Brain microvascular endothelial cell (primary cell): Measurements from ENCODE around the gene EXOC3L2.

ENCODE experiments used
- DNase-seq: peaks from one replicate; pipeline ENCODE4 v3.0.0-alpha.2; 2020
- H3K27ac ChIP-seq: fragments of 250-450 bp; sonication (Bioruptor Pico); 2 replicates; pipeline ENCODE4 v1.5.1; 2020; ENCODE audit warnings: mild to moderate bottlenecking, moderate library complexity
- H3K27me3 ChIP-seq: fragments of 250-450 bp; sonication (Bioruptor Pico); replicated peaks from 2 replicates; pipeline ENCODE4 v1.5.1; 2020; ENCODE audit warnings: mild to moderate bottlenecking
- H3K36me3 ChIP-seq: fragments of 250-450 bp; sonication (Bioruptor Pico); replicated peaks from 2 replicates; pipeline ENCODE4 v1.5.1; 2020; ENCODE audit warnings: mild to moderate bottlenecking
- H3K4me3 ChIP-seq: 2 replicates; pipeline ENCODE4 v1.5.1; 2011; ENCODE audit warnings: low read depth, mild to moderate bottlenecking, control low read depth, low read length, moderate library complexity
- CTCF ChIP-seq: IDR thresholded peaks from 2 replicates; pipeline ENCODE4 v1.5.1; 2011; ENCODE audit warnings: low read depth, mild to moderate bottlenecking, moderate library complexity, low read length, control low read depth, inconsistent platforms; ENCODE audit errors: missing control alignments
- in situ Hi-C: cut with HindIII; loops from 2 replicates; pipeline ENCODE4 v1.10.0; 2017; ENCODE audit warnings: low sequenced_read_pairs, low pct_ligation_motif_present

Gene EXOC3L2

GRCh38 chr19:45217193-45217956 lies 27.8 kb downstream of the EXOC3L2 start:
- in situ Hi-C loops, result no loop called here
- H3K27me3 ChIP-seq, result peaks cover 23% of the 10 kb centered on the region

GRCh38 chr19:45216667-45217066 lies 28.5 kb downstream of the EXOC3L2 start:
- H3K27me3 ChIP-seq, result peaks cover 23% of the 10 kb centered on the region
- no peak for DNase-seq
- H3K4me3 ChIP-seq, result no peak overlapping the region
- no peaks in the 10 kb centered on the region for H3K36me3 ChIP-seq
- in situ Hi-C loops, result no loop called here
- no peak overlapping the region for H3K27ac ChIP-seq
- no peak for TF ChIP-seq CTCF

More at GRCh38 chr19:45217193-45217956, 27.8 kb downstream of the EXOC3L2 start:
- Histone ChIP-seq H3K36me3 (no peaks in the 10 kb centered on the region), H3K4me3 (no peak overlapping the region), H3K27ac (no peak overlapping the region)
- TF ChIP-seq CTCF, result no peak
- no peak for DNase-seq

GRCh38 chr19:45215391-45216191 lies 29.6 kb downstream of the EXOC3L2 start:
- in situ Hi-C loops, result no loop called here
- H3K27me3 ChIP-seq, result peaks cover 23% of the 10 kb centered on the region
- H3K36me3 ChIP-seq, result no peaks in the 10 kb centered on the region
- no peak overlapping the region for H3K4me3 ChIP-seq
- no peak overlapping the region for H3K27ac ChIP-seq
- TF ChIP-seq CTCF, result no peak
- no peak for DNase-seq

GRCh38 chr19:45213031-45213430 lies 32.2 kb downstream of the EXOC3L2 start:
- Histone ChIP-seq H3K36me3 (no peaks in the 10 kb centered on the region), H3K27me3 (peaks cover 21% of the 10 kb centered on the region), H3K4me3 (no peak overlapping the region), H3K27ac (no peak overlapping the region)
- DNase-seq, result no peak
- in situ Hi-C loops, result no loop called here
- no peak for TF ChIP-seq CTCF

- in situ Hi-C loops, result no loop called here
- H3K27me3 ChIP-seq, result peaks cover 11% of the 10 kb centered on the region
- no peak for DNase-seq
- no peaks in the 10 kb centered on the region for H3K36me3 ChIP-seq
- no peak overlapping the region for H3K4me3 ChIP-seq
- TF ChIP-seq CTCF, result no peak
- no peak overlapping the region for H3K27ac ChIP-seq
These were observed 33.3 kb downstream of the EXOC3L2 start for GRCh38 chr19:45211751-45212381.
